ENCODE measurements around the gene IGSF21.

The IGSF21 gene

GRCh38 chr1:18373882-18374493, 266.4 kb downstream of the IGSF21 start:
- no peak for DNase-seq

- no peak for DNase-seq
These were observed 269.1 kb downstream of the IGSF21 start for GRCh38 chr1:18376661-18377060.

GRCh38 chr1:18380288-18380687, 272.7 kb downstream of the IGSF21 start:
- DNase-seq: no peak

GRCh38 chr1:18384059-18384458, 276.5 kb downstream of the IGSF21 start:
- DNase-seq: no peak

GRCh38 chr1:18384471-18384870, 276.9 kb downstream of the IGSF21 start:
- DNase-seq: no peak

- DNase-seq: no peak
These were observed 277.7 kb downstream of the IGSF21 start for GRCh38 chr1:18385239-18385790.

GRCh38 chr1:18386591-18386990, 279.0 kb downstream of the IGSF21 start:
- DNase-seq: no peak

- no peak for DNase-seq
These were observed 279.7 kb downstream of the IGSF21 start for GRCh38 chr1:18387307-18387706.

- DNase-seq: no peak
These were observed 283.4 kb downstream of the IGSF21 start for GRCh38 chr1:18390953-18391352.

GRCh38 chr1:18394563-18395156, 287.1 kb downstream of the IGSF21 start:
- DNase-seq: no peak

- DNase-seq: no peak
These were observed 288.8 kb downstream of the IGSF21 start for GRCh38 chr1:18396247-18396980.

GRCh38 chr1:18397641-18398040, 290.0 kb downstream of the IGSF21 start:
- DNase-seq: no peak

- no peak for DNase-seq
These were observed 291.4 kb downstream of the IGSF21 start for GRCh38 chr1:18398791-18399530.

- DNase-seq: no peak
These were observed 292.9 kb downstream of the IGSF21 start for GRCh38 chr1:18400347-18401102.

GRCh38 chr1:18401921-18402320, 294.3 kb downstream of the IGSF21 start:
- no peak for DNase-seq

- DNase-seq: no peak
These were observed 296.9 kb downstream of the IGSF21 start for GRCh38 chr1:18404460-18404859.

- DNase-seq: no peak
These were observed 299.8 kb downstream of the IGSF21 start for GRCh38 chr1:18407166-18408045.

- no peak for DNase-seq
These were observed 301.2 kb downstream of the IGSF21 start for GRCh38 chr1:18408656-18409370.

GRCh38 chr1:18409609-18410237, 302.1 kb downstream of the IGSF21 start:
- DNase-seq: no peak

GRCh38 chr1:18410407-18410806, 302.8 kb downstream of the IGSF21 start:
- no peak for DNase-seq
